HG03135 (cell line): ENCODE results near the gene ACKR1.

Source experiments
- ATAC-seq: cut with Tn5 transposase; IDR thresholded peaks from one replicate; pipeline ENCODE4 v1.9.1; 2021; ENCODE audit warnings: mild to moderate bottlenecking, moderate library complexity; ENCODE audit not compliant: unreplicated experiment

The ACKR1 gene

GRCh38 chr1:159204161-159205141 is at the start of gene ACKR1:
Gene ACKR1 (plus strand): TSS chr1:159204875. CDS start chr1:159204960, 85 bp downstream.
- no peak for ATAC-seq

DNA sequence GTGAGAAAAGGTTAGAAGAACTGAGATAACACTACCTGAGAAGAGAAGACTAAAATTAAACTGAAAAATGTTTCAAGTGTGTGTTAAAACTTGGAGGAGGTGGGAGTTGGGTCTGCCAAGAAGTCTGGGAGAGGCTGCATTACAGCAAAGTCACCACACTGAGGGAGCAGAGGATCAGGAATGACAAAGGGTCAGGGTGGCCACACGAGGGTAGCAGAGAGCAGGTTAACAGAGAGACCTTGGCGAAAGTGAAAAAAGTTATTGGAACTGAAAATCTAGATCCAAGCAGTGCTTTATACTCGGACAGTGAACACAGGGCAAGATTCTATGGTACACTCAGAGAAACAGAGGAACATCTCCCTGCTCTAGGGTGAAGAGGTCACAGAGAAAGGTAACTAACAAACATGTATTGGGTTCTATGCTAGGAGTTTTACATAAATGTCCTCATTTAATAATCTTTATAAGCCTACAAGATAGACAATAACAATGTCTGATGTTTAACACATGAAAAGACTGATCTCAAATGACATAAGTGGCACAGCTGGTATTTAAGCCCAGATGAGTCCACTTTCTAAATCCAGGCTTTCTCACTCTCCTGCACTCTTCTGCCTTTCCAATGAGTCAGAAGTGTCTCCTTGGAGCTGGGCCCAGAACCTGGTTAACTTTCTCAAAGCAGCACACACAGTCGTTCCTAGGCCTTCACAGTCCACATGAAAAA is 43.5 kb upstream of the ACKR1 start:
- ATAC-seq = peak; percentile 97

DNA sequence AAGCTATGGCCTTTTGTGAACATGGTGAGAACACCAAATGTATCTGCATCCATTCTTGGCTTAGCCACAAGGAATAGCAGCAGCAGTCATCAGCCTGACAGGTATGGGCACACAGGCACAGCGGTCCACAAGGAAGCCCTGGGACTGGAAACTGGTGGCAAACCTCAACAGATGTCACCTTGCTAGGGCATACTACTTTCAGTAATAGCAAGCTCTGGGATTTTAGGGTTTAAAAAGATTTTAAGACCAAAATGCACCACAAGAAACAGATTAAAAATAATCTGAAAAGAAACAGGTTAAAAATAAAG is 43.0 kb upstream of the ACKR1 start:
- ATAC-seq = no peak

GRCh38 chr1:159162516-159163265 is 42.0 kb upstream of the ACKR1 start:
- ATAC-seq = no peak

DNA sequence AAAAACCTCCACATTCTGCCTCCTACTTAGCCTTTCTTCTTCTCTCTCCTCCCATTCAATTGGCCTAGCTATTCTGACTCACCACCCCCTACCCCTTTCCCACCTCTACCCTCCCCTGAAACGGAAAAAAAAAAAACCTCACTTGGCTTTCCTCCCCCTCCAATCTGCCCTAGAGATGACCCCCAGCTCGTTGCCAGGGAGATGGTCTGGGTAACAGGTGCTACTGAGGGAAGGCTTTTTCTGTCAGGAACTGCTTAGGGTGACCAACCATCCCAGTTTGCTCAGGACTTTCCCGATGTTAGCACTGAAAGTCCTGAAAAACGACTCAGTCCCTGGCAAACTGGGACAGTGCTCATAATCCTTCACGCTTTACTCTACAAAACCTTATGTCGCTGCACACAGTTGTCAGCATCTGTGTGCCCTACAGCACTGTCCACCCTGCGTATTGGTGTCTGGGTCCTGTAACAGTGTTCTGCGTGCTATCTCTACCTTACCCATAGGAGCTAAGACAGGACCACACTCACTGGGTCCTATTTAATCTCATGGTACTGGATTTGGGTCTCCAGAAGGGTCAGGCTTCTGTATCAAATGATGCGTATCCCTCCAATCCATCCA is 41.0 kb upstream of the ACKR1 start:
- ATAC-seq = no peak

DNA sequence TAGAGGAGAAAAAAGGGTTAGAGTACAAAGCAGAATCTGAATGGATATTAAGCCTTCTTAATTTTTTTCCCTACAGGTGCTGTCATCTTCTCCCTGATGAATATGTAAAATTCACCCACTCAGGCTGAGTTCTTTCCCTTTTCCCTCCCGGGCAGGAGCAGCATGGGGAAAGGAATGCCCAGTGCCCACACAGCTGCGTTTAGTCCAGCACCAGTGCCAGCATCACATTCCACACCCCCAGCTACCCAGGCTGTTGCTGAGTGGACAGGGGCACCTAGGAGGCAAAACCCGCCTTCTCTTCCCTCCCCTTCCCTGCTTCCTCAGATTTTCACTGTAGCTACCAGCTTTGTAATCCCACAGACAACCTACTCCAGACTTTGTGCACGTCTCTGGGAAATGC is 36.6 kb upstream of the ACKR1 start:
- no peak for ATAC-seq

DNA sequence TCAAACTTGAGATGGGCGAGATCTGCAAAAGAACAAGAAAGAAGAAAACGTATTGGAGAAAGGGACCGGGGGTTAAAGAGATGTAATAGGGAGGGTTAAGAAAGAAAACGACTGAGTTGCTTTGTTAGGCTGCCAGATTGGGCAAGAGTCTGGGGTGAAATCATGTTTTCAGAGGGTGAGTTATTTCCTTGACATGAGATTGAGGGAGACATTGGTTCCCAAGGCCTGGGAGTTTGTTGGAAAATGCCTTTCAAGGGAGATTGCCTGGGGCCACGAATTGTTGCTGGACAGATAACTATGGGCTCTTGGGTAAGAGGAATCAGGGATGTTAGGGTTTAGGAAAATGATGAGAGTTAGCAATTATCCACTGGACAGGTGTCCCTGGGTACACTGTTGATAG is 34.0 kb upstream of the ACKR1 start:
- no peak for ATAC-seq

GRCh38 chr1:159171254-159171687 is 33.4 kb upstream of the ACKR1 start, which contains the start of gene CADM3:
Gene CADM3 (plus strand): TSS chr1:159171615. CDS start chr1:159171766, 151 bp downstream.
- ATAC-seq = no peak

DNA sequence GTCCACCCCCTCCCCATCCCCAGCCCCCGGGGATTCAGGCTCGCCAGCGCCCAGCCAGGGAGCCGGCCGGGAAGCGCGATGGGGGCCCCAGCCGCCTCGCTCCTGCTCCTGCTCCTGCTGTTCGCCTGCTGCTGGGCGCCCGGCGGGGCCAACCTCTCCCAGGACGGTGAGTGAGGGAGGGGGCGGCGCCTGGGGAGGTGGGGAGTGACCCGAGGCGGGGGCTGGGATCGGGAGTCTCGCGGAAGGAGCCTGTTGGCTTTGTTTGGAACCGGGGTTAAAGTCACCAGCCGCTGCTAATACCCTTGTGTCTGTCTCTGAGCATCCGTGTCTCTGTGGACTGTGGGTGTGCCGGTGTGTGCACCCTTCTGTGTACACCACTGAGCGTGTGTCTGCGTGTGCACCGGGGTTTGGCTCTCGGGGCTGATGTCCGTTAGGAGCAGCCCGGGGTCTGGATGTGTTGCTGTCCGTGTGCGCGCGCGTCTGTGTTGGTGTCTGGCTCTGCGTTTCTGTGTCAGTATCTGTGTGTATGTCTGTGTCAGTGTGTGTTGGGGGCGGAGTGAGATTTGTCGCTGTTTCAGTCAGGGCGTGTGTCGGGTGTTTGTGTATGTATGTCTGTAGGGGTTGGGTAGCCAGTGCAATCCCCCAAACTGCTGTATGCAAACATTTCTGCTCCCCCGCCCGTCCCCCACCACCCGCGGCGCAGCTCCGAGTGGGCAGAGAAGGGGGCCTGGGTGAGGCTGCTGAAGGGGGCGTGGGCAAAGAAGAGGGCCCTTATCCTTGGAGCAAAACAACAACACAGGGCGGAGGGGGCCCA is 32.8 kb upstream of the ACKR1 start:
- no peak for ATAC-seq

- no peak for ATAC-seq
Measured at GRCh38 chr1:159172614-159173291, 31.9 kb upstream of the ACKR1 start.

DNA sequence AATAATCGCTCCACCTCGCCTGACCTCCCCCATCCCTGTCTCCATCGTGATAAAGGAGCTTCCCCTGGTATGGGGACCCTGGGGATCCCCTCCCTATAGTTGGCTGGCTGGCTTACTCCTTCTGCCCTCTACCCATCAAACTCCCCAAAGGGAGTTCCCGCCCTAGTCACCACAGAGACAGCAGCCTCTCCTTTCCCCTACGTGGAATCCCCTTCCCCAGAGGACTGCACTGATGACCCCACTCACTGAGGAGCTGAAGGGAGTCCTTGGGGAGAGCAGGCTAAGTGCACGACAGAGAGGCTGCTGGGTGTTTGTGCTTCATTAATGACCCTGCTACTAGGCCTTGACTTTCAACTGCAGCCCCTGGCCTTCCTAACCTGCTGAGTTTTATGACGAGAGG is 31.4 kb upstream of the ACKR1 start:
- no peak for ATAC-seq

DNA sequence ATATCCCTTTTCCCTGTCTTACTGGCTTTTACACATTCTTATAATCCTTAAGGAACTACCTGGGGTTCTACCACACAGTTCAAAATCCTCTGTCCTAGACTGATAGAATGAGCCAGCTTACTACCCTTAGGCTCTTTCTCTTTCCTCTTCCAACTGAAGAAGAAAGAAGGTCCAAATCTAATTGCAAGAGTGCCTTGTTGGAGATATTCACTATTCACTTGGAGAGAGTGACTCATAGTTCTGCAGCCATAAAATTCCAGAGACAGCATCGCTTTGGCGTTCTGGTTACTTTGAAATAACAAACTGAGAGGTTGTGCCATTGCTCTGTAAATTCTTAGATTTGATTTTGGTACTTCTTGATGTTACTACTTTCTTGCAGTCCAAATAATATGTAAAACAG is 29.1 kb upstream of the ACKR1 start:
- ATAC-seq = no peak

DNA sequence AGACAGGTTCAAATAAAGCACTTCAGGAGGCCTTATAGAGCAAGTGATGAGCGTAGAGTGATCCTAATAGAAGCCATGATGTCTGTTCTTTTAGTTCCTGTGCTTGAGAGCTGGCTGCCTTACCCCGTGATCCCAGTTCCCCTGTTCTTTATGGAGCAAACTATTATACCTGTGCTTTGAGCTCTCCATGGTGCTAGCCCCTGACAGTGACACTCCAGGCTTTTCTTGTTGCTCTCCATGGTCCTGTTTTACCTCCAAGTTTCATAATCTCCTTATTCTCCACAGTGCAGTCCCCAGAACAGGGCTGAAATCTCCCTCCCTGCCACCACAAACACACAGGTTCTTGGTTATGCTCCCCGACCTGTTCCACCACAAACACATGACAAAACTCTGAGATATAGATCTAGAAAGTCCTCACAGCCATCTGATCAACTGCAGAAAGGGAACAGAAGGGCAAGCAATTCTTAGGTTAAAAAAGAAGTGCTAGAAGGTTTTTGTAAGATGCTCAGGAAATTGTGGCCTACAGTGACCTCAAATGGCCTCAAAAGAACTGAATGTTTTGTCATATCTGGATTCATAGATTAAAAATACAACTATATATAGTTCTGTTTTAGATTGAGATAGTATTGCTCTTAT is 27.3 kb upstream of the ACKR1 start:
- ATAC-seq = no peak

DNA sequence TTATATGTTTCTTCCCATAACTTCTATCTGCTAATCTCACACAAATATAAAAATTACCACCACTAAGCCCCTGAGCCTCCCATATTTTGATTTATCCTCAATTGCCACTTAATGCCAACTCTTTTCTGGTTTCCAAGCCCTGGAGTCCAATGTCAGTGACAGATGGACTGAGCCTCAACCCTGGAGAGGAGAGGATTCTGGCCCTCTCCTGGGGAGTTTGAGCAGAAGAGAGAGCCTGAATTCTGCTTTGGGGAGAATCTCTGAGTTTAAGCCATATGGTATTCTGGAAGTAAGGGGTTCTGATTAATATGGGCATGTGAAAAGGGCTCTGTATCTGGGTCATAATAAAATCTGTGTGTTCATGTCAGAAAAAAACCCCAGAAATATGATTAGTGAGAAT is 24.8 kb upstream of the ACKR1 start:
- no peak for ATAC-seq

GRCh38 chr1:159180516-159180915 is 24.2 kb upstream of the ACKR1 start:
- no peak for ATAC-seq

DNA sequence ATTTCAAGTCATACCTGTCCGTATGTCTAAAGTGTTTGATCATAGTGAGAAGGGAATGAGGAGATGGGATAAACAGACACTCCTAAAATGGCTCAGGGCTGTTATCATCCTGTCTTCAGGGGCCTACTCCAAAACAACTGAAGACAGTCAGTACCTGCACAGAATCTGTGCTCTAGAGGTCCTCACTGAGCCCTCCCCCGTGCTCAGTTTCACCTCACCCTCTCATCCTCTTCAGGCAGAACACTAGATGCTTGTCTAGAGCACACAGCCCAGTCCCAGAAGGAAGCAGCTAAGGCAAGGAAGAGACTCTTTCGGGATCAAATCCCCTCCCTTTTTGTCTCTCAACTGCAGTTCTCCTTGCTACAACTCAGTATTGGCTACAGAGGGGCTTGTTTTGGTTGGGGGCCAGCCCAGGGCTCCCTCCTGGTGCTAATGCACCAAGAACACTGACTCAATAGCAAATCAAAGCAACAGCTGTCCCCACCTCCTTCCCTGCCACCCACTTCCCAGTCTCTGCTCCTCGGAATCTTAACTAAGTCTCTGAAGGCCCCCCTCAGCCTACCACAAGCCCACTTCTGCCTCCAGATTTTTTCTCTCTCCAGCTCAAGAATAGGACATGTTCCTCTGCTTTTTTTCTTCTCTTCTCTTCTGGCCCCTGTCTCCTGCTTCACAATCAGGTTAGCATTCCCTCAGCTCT is 23.2 kb upstream of the ACKR1 start:
- ATAC-seq = no peak

DNA sequence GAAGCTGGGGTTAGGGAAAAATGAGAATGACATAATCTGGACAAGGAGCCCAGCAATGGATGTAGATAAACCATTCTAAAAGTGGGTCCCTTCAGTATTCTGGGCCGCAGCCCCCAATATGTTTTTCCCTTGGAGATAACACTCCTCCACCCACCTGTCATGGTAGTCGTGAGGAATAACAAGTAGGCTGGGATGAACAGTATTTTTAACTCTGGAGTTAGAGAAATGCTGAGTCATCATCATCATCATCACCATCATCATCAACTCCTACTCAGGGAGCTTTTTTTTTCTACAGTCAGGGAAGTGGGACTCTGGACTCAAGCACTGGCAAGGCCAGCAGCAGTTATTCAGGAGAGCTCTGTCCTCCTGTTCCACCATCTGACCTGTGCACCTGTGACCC is 20.5 kb upstream of the ACKR1 start:
- no peak for ATAC-seq

- ATAC-seq = no peak
Measured at GRCh38 chr1:159185121-159185520, 19.6 kb upstream of the ACKR1 start.
